ENCODE data around the gene PTGDS.

DNA sequence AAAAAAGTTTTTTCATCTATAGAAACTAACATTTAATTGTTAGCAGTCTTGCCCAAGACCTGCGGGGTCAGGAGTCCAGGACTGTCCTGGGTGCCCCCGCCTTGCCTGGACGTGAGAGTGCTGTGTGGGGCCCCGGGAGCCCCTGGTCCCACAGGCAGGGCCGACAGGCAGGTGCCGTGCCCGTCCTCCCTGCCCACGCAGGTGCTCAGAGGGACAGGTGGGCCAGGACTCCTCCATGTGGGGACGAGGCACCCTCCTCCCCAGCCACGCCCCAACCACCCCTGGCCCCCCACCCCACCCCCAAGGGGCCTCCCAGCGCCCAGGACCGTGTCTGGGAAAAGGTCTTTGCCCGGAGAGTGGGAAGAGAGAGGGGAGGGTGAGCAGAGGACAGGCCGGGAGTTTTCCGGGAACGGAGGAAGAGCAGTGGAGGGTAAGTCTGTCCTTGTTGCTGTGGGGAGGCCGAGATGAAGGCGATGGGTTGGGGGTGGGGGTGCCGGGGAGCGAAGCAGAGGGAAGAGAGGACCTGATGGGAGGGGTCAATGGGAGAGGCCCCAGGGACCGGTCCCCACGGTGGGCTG lies 28.0 kb upstream of the PTGDS start:
- TF ChIP-seq CTCF (IDR thresholded peaks at IDR 0.05) = no peak
- no peak for TF ChIP-seq POLR2A (IDR thresholded peaks at IDR 0.05)

Data from adrenal gland (tissue), 5 donors.